SU-DHL-6 (cell line): Measurements from ENCODE around the gene P2RY14.

Experiments used
- CTCF ChIP-seq: fragments of 200-600 bp; sonication (generic); IDR thresholded peaks from one replicate; pipeline ENCODE4 v1.5.1; 2017; ENCODE audit warnings: antibody characterized with exemption, mild to moderate bottlenecking, low read length, moderate library complexity; ENCODE audit not compliant: insufficient read depth, poor library complexity, severe bottlenecking
- EZH2phosphoT487 ChIP-seq: fragments of 200-600 bp; sonication (generic), shearing (Covaris generic); conservative IDR thresholded peaks from 2 replicates; pipeline ENCODE4 v1.6.1; 2018; ENCODE audit warnings: mild to moderate bottlenecking, antibody characterized with exemption, low read length, moderate library complexity, mixed read lengths

- TF ChIP-seq CTCF (no peak), EZH2phosphoT487 (no peak)
Measured at GRCh38 chr3:151320131-151320530, 41.8 kb upstream of the P2RY14 start.
